ENCODE results near the gene LCE1B.

DNA sequence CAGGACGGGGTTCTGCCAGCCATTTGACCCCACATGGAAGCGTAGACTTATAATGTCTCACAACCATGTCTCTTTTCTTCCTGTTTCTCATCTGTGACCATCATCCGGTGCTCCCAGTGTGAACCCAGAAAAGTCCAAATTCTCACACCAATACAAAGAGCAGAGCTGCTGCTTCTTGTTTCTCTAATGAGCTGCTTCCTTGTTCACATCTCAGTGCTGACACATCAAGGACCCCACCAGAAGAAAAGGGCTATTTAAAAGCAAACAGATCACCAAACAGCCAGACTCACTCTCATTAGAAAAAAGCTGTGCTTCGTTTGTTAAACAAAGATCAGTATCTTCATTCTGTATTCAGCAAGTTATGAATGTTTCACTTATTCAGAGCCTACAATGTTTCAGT lies 16.1 kb upstream of the LCE1B start:
- TF ChIP-seq, protein P1, sequence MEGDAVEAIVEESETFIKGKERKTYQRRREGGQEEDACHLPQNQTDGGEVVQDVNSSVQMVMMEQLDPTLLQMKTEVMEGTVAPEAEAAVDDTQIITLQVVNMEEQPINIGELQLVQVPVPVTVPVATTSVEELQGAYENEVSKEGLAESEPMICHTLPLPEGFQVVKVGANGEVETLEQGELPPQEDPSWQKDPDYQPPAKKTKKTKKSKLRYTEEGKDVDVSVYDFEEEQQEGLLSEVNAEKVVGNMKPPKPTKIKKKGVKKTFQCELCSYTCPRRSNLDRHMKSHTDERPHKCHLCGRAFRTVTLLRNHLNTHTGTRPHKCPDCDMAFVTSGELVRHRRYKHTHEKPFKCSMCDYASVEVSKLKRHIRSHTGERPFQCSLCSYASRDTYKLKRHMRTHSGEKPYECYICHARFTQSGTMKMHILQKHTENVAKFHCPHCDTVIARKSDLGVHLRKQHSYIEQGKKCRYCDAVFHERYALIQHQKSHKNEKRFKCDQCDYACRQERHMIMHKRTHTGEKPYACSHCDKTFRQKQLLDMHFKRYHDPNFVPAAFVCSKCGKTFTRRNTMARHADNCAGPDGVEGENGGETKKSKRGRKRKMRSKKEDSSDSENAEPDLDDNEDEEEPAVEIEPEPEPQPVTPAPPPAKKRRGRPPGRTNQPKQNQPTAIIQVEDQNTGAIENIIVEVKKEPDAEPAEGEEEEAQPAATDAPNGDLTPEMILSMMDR (IDR thresholded peaks at IDR 0.05), result no peak
- no peak for TF ChIP-seq POLR2A (IDR thresholded peaks at IDR 0.05)
- TF ChIP-seq POLR2AphosphoS5 (IDR thresholded peaks at IDR 0.05), result no peak
